Hepatocyte (in vitro differentiated cells): Measurements from ENCODE around the gene NUP153.

Experiments used
- CTCF ChIP-seq: fragments of 200-600 bp; sonication (generic); IDR thresholded peaks from 2 replicates; pipeline ENCODE4 v1.5.1; 2016; ENCODE audit warnings: antibody characterized with exemption, mild to moderate bottlenecking; ENCODE audit not compliant: poor library complexity
- EZH2 ChIP-seq: fragments of 200-600 bp; sonication (generic); IDR thresholded peaks from 2 replicates; pipeline ENCODE4 v1.6.1; 2016; ENCODE audit warnings: antibody characterized with exemption, mild to moderate bottlenecking, borderline replicate concordance
- EZH2phosphoT487 ChIP-seq: fragments of 200-600 bp; sonication (generic); IDR thresholded peaks from one replicate; pipeline ENCODE4 v1.6.1; 2018; ENCODE audit warnings: antibody characterized with exemption, mild to moderate bottlenecking, low read depth, moderate library complexity; ENCODE audit not compliant: unreplicated experiment, severe bottlenecking

- TF ChIP-seq CTCF (no peak), EZH2 (no peak), EZH2phosphoT487 (no peak)
Observed at GRCh38 chr6:17600527-17601385, 106.0 kb downstream of the NUP153 start.
